K562 (cell line): Measurements from ENCODE around the gene TRAF7. TPM values are rescaled to one million over a fixed set of nuclear protein-coding genes. Genes with fewer than 3 reads are reported as not detected.

Experiments used
- ATAC-seq: fragments of 200-7000 bp; cut with Tn5 transposase; 3 replicates; pipeline ENCODE4 v1.9.1; 2020; ENCODE audit warnings: moderate library complexity
- BruUV-seq: library from RNA; stranded (reverse); fragments of 400-500 nt; replicated peaks from 2 replicates; lab custom pipeline; 2021; lab: Mats Ljungman, UMichigan
- CTCF ChIA-PET: fragments of 300-600 bp; formaldehyde crosslinking; extraction: SDS; loops from one replicate; lab custom pipeline; 2021; ENCODE audit warnings: low intra/inter-chr PET ratio; lab: Yijun Ruan, JAX
- POLR2A ChIA-PET: fragments of 300-600, 350-650 bp; sonication (Branson Sonifier 250); formaldehyde crosslinking; extraction: SDS; loops from one replicate; lab custom pipeline; 2021; ENCODE audit warnings: antibody characterized with exemption, inconsistent platforms; lab: Yijun Ruan, JAX
- DNase-seq, 4 experiments: peaks; one replicate each; pipeline versions ENCODE4 v3.0.0 to v3.0.0-alpha.2; 2011 to 2018; ENCODE audit warnings: low spot score in 3 of 4, mixed read lengths in 3 of 4; ENCODE audit errors: extremely low read depth in 1 of 4
- FAIRE-seq: peaks from 2 replicates; lab custom pipeline; 2011; peaks lifted over from hg19 to GRCh38; lab: Jason Lieb, UNC
- H2AFZ ChIP-seq: 2 replicates; pipeline ENCODE4 v1.6.0; 2011; ENCODE audit warnings: low read depth, low read length, control low read depth, inconsistent platforms
- H3K27ac ChIP-seq: fragments of 200-600 bp; 3 replicates; pipeline ENCODE4 v1.8.0; 2011; ENCODE audit warnings: low read depth, mild to moderate bottlenecking, control low read depth, inconsistent platforms, low read length, moderate library complexity, mixed read lengths; ENCODE audit errors: extremely low read depth
- H3K27me3 ChIP-seq, 2 experiments: fragments of 300-600 bp in 1 of 2; 2 replicates in 1 of 2; 3 replicates in 1 of 2; pipeline versions ENCODE4 v1.6.0 to v1.8.0; 2011; ENCODE audit warnings: inconsistent platforms in 2 of 2, low read length in 2 of 2, mild to moderate bottlenecking in 1 of 2, mixed read lengths in 1 of 2, moderate library complexity in 1 of 2; ENCODE audit not compliant: control insufficient read depth in 2 of 2, insufficient read depth in 2 of 2
- H3K36me3 ChIP-seq: fragments of 300-600 bp; 3 replicates; pipeline ENCODE4 v1.8.0; 2011; ENCODE audit warnings: mild to moderate bottlenecking, low read length, inconsistent platforms; ENCODE audit not compliant: control insufficient read depth, insufficient read depth
- H3K4me1 ChIP-seq, 2 experiments: fragments of 200-600 bp in 1 of 2; replicated peaks in 1 of 2; 2 replicates in 1 of 2; 3 replicates in 1 of 2; pipeline versions ENCODE4 v1.5.1 to v1.8.0; 2011; ENCODE audit warnings: inconsistent platforms in 2 of 2, low read length in 2 of 2, mild to moderate bottlenecking in 1 of 2, mixed read lengths in 1 of 2, moderate library complexity in 1 of 2; ENCODE audit not compliant: control insufficient read depth in 2 of 2, insufficient read depth in 2 of 2
- H3K4me2 ChIP-seq: 2 replicates; pipeline ENCODE4 v1.6.1; 2011; ENCODE audit warnings: low read length, control low read depth, inconsistent platforms, mixed read lengths; ENCODE audit not compliant: insufficient read depth
- H3K4me3 ChIP-seq: fragments of 200-600 bp; sonication (generic), shearing (Covaris generic); 2 replicates; pipeline ENCODE4 v1.5.1; 2016; ENCODE audit warnings: control low read depth, inconsistent platforms
- H3K79me2 ChIP-seq: fragments of 200-600 bp; 3 replicates; pipeline ENCODE4 v1.8.0; 2011; ENCODE audit warnings: low read length, inconsistent platforms; ENCODE audit not compliant: control insufficient read depth, insufficient read depth
- H3K9ac ChIP-seq, 2 experiments: 2 replicates each; pipeline versions ENCODE4 v1.6.0 to v1.6.1; 2011; ENCODE audit warnings: low read depth in 2 of 2, low read length in 2 of 2, control low read depth in 1 of 2, inconsistent platforms in 1 of 2, mild to moderate bottlenecking in 1 of 2, mixed read lengths in 1 of 2; ENCODE audit not compliant: insufficient read depth in 1 of 2
- H3K9me1 ChIP-seq: one replicate; pipeline ENCODE4 v1.6.0; 2011; ENCODE audit warnings: inconsistent platforms, mild to moderate bottlenecking, low read length, moderate library complexity; ENCODE audit not compliant: control insufficient read depth, insufficient read depth
- H3K9me3 ChIP-seq: replicated peaks from 2 replicates; pipeline ENCODE4 v1.5.1; 2011; ENCODE audit warnings: low read depth, low read length, inconsistent platforms; ENCODE audit not compliant: control insufficient read depth, insufficient read depth
- H4K20me1 ChIP-seq: replicated peaks from 2 replicates; pipeline ENCODE4 v1.6.1; 2011; ENCODE audit warnings: low read length, inconsistent platforms, mixed read lengths; ENCODE audit not compliant: control insufficient read depth, insufficient read depth
- ZNF316 ChIP-seq: fragments of 450-650 bp; IDR thresholded peaks from 2 replicates; pipeline ENCODE4 v1.6.1; 2016
- ZNF778 ChIP-seq: fragments of 450-650 bp; formaldehyde crosslinking; IDR thresholded peaks from 2 replicates; pipeline ENCODE4 v1.4.0; 2020; ENCODE audit warnings: mild to moderate bottlenecking, moderate library complexity
- WGBS: fragments of 100-300 bp; shearing (Covaris generic); methylation state at CpG from one replicate; pipeline ENCODE4 v1.1.6; 2016; ENCODE audit warnings: low coverage, mixed read lengths; ENCODE audit not compliant: insufficient coverage; ENCODE audit errors: missing lambda C conversion rate; 5-methylcytosine and 5-hydroxymethylcytosine counted together
- in situ Hi-C: fragments of 300-500 bp; cut with MboI; formaldehyde crosslinking; loops from 4 replicates; pipeline ENCODE4 v1.15.0; 2018; ENCODE audit warnings: inconsistent platforms, mixed read lengths
- intact Hi-C: fragments of 100-400 bp; cut with micrococcal nuclease; formaldehyde crosslinking; loops from 2 replicates; pipeline ENCODE4 v1.14.2; 2022
- polyA plus RNA-seq, 8 experiments: library from polyadenylated mRNA; depleted of rRNA in 4 of 8; stranded (reverse) in 5 of 8; unstranded in 3 of 8; fragments of >200 nt; fragmentation: Nextera tagmentation in 2 of 8; fragmentation: Illumina TruSeq in 1 of 8; extraction: Ambion mirVana in 2 of 8; extraction: Trizol in 1 of 8; gene quantifications; 2 replicates each; pipeline versions ENCODE4 v1.2.1 to v1.2.3, GENCODE V29; 2011 to 2014; ENCODE audit warnings: inconsistent platforms in 1 of 8, missing spikeins in 1 of 8
- total RNA-seq, 7 experiments: library from RNA; depleted of rRNA in 6 of 7; stranded (reverse); fragments of >200 nt in 6 of 7; fragmentation: Illumina TruSeq in 2 of 7; extraction: Trizol in 2 of 7; gene quantifications; 2 replicates each; pipeline versions ENCODE4 v1.2.1 to v1.2.3, GENCODE V29; 2011 to 2021; ENCODE audit warnings: low replicate concordance in 1 of 7
- TF ChIP-seq, protein P1 (sequence below): sonication (generic); formaldehyde crosslinking; IDR thresholded peaks from 2 replicates; pipeline ENCODE4 v1.8.1; 2023; ENCODE audit warnings: mild to moderate bottlenecking, missing genetic modification reagents

The TRAF7 gene
- total and polyA plus RNA-seq, 9 of the 15 experiments (the other 6 are each of a cell fraction or from before 2014, with no cell fraction given), result 1.1 to 113 (median 41.6) TPM

DNA sequence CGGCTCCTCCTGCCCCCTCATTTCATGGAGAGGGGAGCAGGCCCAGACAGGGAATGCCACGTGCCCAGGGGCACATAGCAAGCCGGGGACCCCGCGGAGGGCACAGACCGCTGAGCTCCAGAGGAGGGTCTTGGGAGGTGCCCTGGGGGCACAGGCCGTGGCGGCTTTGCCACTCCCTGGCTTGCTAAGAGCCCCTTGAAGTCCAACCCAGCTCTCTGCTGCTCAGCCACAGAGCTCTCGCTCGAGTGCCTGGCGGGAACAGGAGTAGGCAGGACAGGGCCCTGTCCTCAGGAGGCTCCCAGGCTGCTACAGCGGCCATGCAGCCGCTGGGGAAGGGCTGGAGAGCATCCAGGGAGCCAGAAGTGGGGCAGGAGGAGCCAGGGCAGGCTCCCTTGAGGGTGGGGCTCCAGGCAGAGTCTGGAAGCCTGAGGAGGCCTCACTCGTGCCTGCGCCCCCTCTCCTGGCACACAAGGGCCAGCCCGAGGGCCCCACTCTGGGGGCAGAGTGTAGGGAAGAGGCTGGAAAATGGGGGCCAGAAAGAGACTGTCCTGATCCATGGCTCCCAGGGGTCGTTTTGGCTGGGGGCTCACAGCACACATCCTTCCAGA lies 11.6 kb upstream of the TRAF7 start:
- H3K4me1 ChIP-seq, result peaks cover 9 to 40% of the 10 kb centered on the region in 2 experiments
- ChIA-PET POLR2A (interaction anchor here (0.5 to 5.3 kb wide), 6 partner anchors 9 to 609 kb away, joined by 3 to 77 read pairs (median 6); partner anchors contain the start of genes RPS2 and TRAF7), CTCF (no interaction called here)
- no peak for FAIRE-seq
- no TSS peak for BruUV-seq
- TF ChIP-seq ZNF778 (no peak), ZNF316 (peak; percentile 66)
- TF ChIP-seq, protein P1, sequence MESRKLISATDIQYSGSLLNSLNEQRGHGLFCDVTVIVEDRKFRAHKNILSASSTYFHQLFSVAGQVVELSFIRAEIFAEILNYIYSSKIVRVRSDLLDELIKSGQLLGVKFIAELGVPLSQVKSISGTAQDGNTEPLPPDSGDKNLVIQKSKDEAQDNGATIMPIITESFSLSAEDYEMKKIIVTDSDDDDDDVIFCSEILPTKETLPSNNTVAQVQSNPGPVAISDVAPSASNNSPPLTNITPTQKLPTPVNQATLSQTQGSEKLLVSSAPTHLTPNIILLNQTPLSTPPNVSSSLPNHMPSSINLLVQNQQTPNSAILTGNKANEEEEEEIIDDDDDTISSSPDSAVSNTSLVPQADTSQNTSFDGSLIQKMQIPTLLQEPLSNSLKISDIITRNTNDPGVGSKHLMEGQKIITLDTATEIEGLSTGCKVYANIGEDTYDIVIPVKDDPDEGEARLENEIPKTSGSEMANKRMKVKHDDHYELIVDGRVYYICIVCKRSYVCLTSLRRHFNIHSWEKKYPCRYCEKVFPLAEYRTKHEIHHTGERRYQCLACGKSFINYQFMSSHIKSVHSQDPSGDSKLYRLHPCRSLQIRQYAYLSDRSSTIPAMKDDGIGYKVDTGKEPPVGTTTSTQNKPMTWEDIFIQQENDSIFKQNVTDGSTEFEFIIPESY (CRISPR knock-in tag), result peak; percentile 95
- DNase-seq, result no peak
- no peaks in the 10 kb centered on the region for H3K79me2 ChIP-seq
- in situ Hi-C loops (loop anchor here (5.0 to 10.0 kb wide), 2 partner anchors 59 to 122 kb away; no protein-coding TSS in a partner anchor), intact Hi-C loops (no loop called here)
- no peak for ATAC-seq
- 62% methylated on average over 14 of the region's 17 CpGs for WGBS
- H3K27me3 ChIP-seq, result no peaks in the 10 kb centered on the region
- no peaks in the 10 kb centered on the region for H3K9me3 ChIP-seq
- no peak overlapping the region for H3K4me3 ChIP-seq
- no peaks in the 10 kb centered on the region for H3K36me3 ChIP-seq
- peak overlapping the region in 1 of 2 experiments; percentile 88; a peak in 2 of 4 replicates for H3K9ac ChIP-seq
- H4K20me1 ChIP-seq, result 0 out of 2 replicates have a peak, but pooled peaks cover 2% of the 10 kb centered on the region
- H3K27ac ChIP-seq, result no peak overlapping the region; the same call in 2 of the 3 replicates
- H3K4me2 ChIP-seq, result peak overlapping the region; percentile 32; the same call in 1 of the 2 replicates
- H3K9me1 ChIP-seq, result no peaks in the 10 kb centered on the region
- peak overlapping the region; percentile 77; the same call in 1 of the 2 replicates for H2AFZ ChIP-seq
